ENCODE results near the gene ENTPD1. TPM values are rescaled to one million over a fixed set of nuclear protein-coding genes. Genes with fewer than 3 reads are reported as not detected.

ENTPD1 gene
- total and polyA plus RNA-seq, 10 of the 15 experiments (the other 5 are each of a cell fraction or from before 2014, with no cell fraction given): 110 to 413 (median 161) TPM

- DNase-seq (ENCODE audit: low read depth, low spot score) (peak; percentile 48), FAIRE-seq (no peak), ATAC-seq (no peak)
- RAD21 ChIA-PET (ENCODE audit: unreplicated experiment): interaction anchor here (0.6 to 11.1 kb wide), 12 partner anchors 11 to 256 kb away, joined by 3 to 374 read pairs (median 15); partner anchors contain the start of gene TCTN3
- Histone ChIP-seq H3K27me3 (replicated peaks in 1 of 2; ENCODE audit: control insufficient read depth in 2 of 2, insufficient read depth in 2 of 2, low read length in 1 of 2) (no peaks in the 10 kb centered on the region), H3K4me3 (peak overlapping the region; percentile 94), H3K4me2 (ENCODE audit: control insufficient read depth, insufficient read depth) (peak overlapping the region; percentile 90), H3K9me3 (replicated peaks; ENCODE audit: control insufficient read depth, insufficient read depth, low read length) (no peaks in the 10 kb centered on the region; the same call in 2 of the 3 replicates), H2AFZ (ENCODE audit: control insufficient read depth, low read depth, low read length) (no peak overlapping the region), H3K4me1 (ENCODE audit: control insufficient read depth, insufficient read depth, low read length) (peaks cover 21% of the 10 kb centered on the region), H4K20me1 (ENCODE audit: control insufficient read depth, insufficient read depth) (no peaks in the 10 kb centered on the region), H3K79me2 (ENCODE audit: control insufficient read depth, insufficient read depth, low read length) (peaks cover 68% of the 10 kb centered on the region), H3K27ac (ENCODE audit: control insufficient read depth, insufficient read depth) (peak overlapping the region; percentile 96), H3K9ac (ENCODE audit: control insufficient read depth, insufficient read depth, low read length) (peak overlapping the region; percentile 82), H3K36me3 (ENCODE audit: control insufficient read depth in 2 of 2, insufficient read depth in 2 of 2, low read length in 1 of 2) (peaks cover 0 to 6% of the 10 kb centered on the region in 2 experiments; a peak in 1 of 4 replicates)
- intact Hi-C loops (cut with micrococcal nuclease; ENCODE audit: unreplicated experiment): loop anchor here (10.0 kb wide), 1 partner anchor 462 kb away; the partner anchor contains the start of gene PDLIM1
- WGBS (ENCODE audit: insufficient coverage, insufficient replicate concordance, low lambda C conversion rate, missing lambda C conversion rate): 0% methylated on average over 5 of the region's 5 CpGs
- SMC1A ChIA-PET (ENCODE audit: uncharacterized antibody, unreplicated experiment): interaction anchor here (0.8 to 12.3 kb wide), 12 partner anchors 12 to 108 kb away, joined by 3 to 547 read pairs (median 7); partner anchors contain the start of gene TCTN3
- in situ Hi-C loops (cut with MboI): loop anchor here (10.0 kb wide), 1 partner anchor 462 kb away; the partner anchor contains the start of gene PDLIM1
- POLR2A ChIA-PET: interaction anchor here (0.7 to 10.1 kb wide), 13 partner anchors 10 to 533 kb away, joined by 3 to 313 read pairs (median 7); partner anchors contain the start of gene TCTN3
- CTCF ChIA-PET: interaction anchor here (1.2 to 9.9 kb wide), 10 partner anchors 15 to 115 kb away, joined by 3 to 187 read pairs (median 6); partner anchors contain the start of gene TCTN3
- BruUV-seq (replicated peaks): TSS peak; percentile 76
- TF ChIP-seq PML (IDR thresholded peaks at IDR 0.05; ENCODE audit: low read length) (0 out of 2 replicates have a peak, but pooled peaks have one; percentile 14), GATAD2B (conservative IDR thresholded peaks at IDR 0.05; ENCODE audit: low read depth) (peak; percentile 22; the same call in 1 of the 2 replicates), RCOR1 (conservative IDR thresholded peaks at IDR 0.05; ENCODE audit: low read depth, low read length) (0 out of 2 replicates have a peak, but pooled peaks have one; percentile 30), SPI1 (IDR thresholded peaks at IDR 0.05; ENCODE audit: borderline replicate concordance, insufficient read depth, low read depth, low read length) (peak; percentile 73; the same call in 1 of the 2 replicates), NKRF (conservative IDR thresholded peaks at IDR 0.05) (0 out of 2 replicates have a peak, but pooled peaks have one; percentile 25), POLR2A (IDR thresholded peaks at IDR 0.05; ENCODE audit: low read depth, low read length) (peak; percentile 55), MLLT1 (IDR thresholded peaks at IDR 0.05) (peak; percentile 1; the same call in 1 of the 2 replicates), CHD2 (IDR thresholded peaks at IDR 0.05; ENCODE audit: borderline replicate concordance, low read depth, low read length) (peak; percentile 47; the same call in 1 of the 2 replicates), SRF (IDR thresholded peaks at IDR 0.05; ENCODE audit: low read depth in 2 of 2, low read length in 2 of 2) (peak in 1 of 2 experiments; percentile 74; a peak in 2 of 4 replicates), RFX5 (IDR thresholded peaks at IDR 0.05; ENCODE audit: low read depth, low read length) (no peak), CREB1 (IDR thresholded peaks at IDR 0.05; ENCODE audit: low read depth) (peak; percentile 23; the same call in 1 of the 2 replicates), EP300 (IDR thresholded peaks at IDR 0.05; ENCODE audit: borderline replicate concordance in 1 of 2, control insufficient read depth in 1 of 2, low read depth in 2 of 2, low read length in 2 of 2) (no peak), SMAD1 (IDR thresholded peaks at IDR 0.05; ENCODE audit: low read depth, partially characterized antibody) (peak; percentile 28), POLR2AphosphoS2 (IDR thresholded peaks at IDR 0.05; ENCODE audit: low read depth, low read length) (peak; percentile 92), HDGF (IDR thresholded peaks at IDR 0.05) (no peak; the same call in 1 of the 2 replicates), SIX5 (IDR thresholded peaks at IDR 0.05; ENCODE audit: low read depth, low read length, severe bottlenecking) (no peak), TAF1 (IDR thresholded peaks at IDR 0.05; ENCODE audit: borderline replicate concordance, low read depth, low read length) (0 out of 2 replicates have a peak, but pooled peaks have one; percentile 21), IKZF1 (conservative IDR thresholded peaks at IDR 0.05) (no peak), MTA3 (IDR thresholded peaks at IDR 0.05; ENCODE audit: borderline replicate concordance, low read length) (0 out of 2 replicates have a peak, but pooled peaks have one; percentile 66)
Measured at GRCh38 chr10:95756809-95757684, 1.1 kb downstream of the ENTPD1 start.
